ENCODE data around the gene ACSL6. TPM values are rescaled to one million over a fixed set of nuclear protein-coding genes. Genes with fewer than 3 reads are reported as not detected.

Gene ACSL6
- total and polyA plus RNA-seq, 2 experiments from 2014 or later = 0.18 to 0.48 TPM

GRCh38 chr5:131996210-131997025 is 15.0 kb downstream of the ACSL6 start:
- H3K4me1 ChIP-seq (ENCODE audit: low read depth) = peaks cover 19% of the 10 kb centered on the region
- H3K36me3 ChIP-seq = no peaks in the 10 kb centered on the region
- no peak for DNase-seq (ENCODE audit: low read depth in 1 of 2, low spot score in 1 of 2)
- no peaks in the 10 kb centered on the region for H3K9me3 ChIP-seq (ENCODE audit: low read depth)
- H3K27ac ChIP-seq = no peak overlapping the region
- no peaks in the 10 kb centered on the region for H3K27me3 ChIP-seq
- no peak for TF ChIP-seq CTCF (IDR thresholded peaks at IDR 0.05; ENCODE audit: low read depth, low read length)
- no peak overlapping the region for H3K4me3 ChIP-seq

GRCh38 chr5:131994533-131995226 is 16.8 kb downstream of the ACSL6 start:
- H3K4me1 ChIP-seq (ENCODE audit: low read depth) = peaks cover 19% of the 10 kb centered on the region
- H3K36me3 ChIP-seq = no peaks in the 10 kb centered on the region
- no peak for TF ChIP-seq CTCF (IDR thresholded peaks at IDR 0.05; ENCODE audit: low read depth, low read length)
- DNase-seq (ENCODE audit: low read depth in 1 of 2, low spot score in 1 of 2) = peak in 1 of 2 donors; percentile 33
- no peak overlapping the region for H3K4me3 ChIP-seq
- no peaks in the 10 kb centered on the region for H3K9me3 ChIP-seq (ENCODE audit: low read depth)
- no peak overlapping the region for H3K27ac ChIP-seq
- no peaks in the 10 kb centered on the region for H3K27me3 ChIP-seq

- no peaks in the 10 kb centered on the region for H3K36me3 ChIP-seq
- H3K9me3 ChIP-seq (ENCODE audit: low read depth) = no peaks in the 10 kb centered on the region
- DNase-seq (ENCODE audit: low read depth in 1 of 2, low spot score in 1 of 2) = no peak
- TF ChIP-seq CTCF (IDR thresholded peaks at IDR 0.05; ENCODE audit: low read depth, low read length) = no peak
- no peak overlapping the region for H3K4me3 ChIP-seq
- peaks cover 19% of the 10 kb centered on the region for H3K4me1 ChIP-seq (ENCODE audit: low read depth)
- H3K27ac ChIP-seq = no peak overlapping the region
- no peaks in the 10 kb centered on the region for H3K27me3 ChIP-seq
These were observed 17.4 kb downstream of the ACSL6 start for GRCh38 chr5:131994090-131994489.

GRCh38 chr5:131993676-131994075 is 17.8 kb downstream of the ACSL6 start:
- Histone ChIP-seq H3K27me3 (no peaks in the 10 kb centered on the region), H3K4me1 (ENCODE audit: low read depth) (peaks cover 19% of the 10 kb centered on the region), H3K4me3 (no peak overlapping the region), H3K36me3 (no peaks in the 10 kb centered on the region), H3K9me3 (ENCODE audit: low read depth) (no peaks in the 10 kb centered on the region), H3K27ac (no peak overlapping the region)
- no peak for TF ChIP-seq CTCF (IDR thresholded peaks at IDR 0.05; ENCODE audit: low read depth, low read length)
- no peak for DNase-seq (ENCODE audit: low read depth in 1 of 2, low spot score in 1 of 2)

- Histone ChIP-seq H3K27ac (no peak overlapping the region), H3K9me3 (ENCODE audit: low read depth) (no peaks in the 10 kb centered on the region), H3K4me1 (ENCODE audit: low read depth) (peaks cover 19% of the 10 kb centered on the region), H3K4me3 (no peak overlapping the region), H3K27me3 (no peaks in the 10 kb centered on the region), H3K36me3 (no peaks in the 10 kb centered on the region)
- no peak for DNase-seq (ENCODE audit: low read depth in 1 of 2, low spot score in 1 of 2)
- no peak for TF ChIP-seq CTCF (IDR thresholded peaks at IDR 0.05; ENCODE audit: low read depth, low read length)
These were observed 19.1 kb downstream of the ACSL6 start for GRCh38 chr5:131992370-131992769.

Measured in cardiac muscle cell (in vitro differentiated cells and primary cell).